HG03571 (cell line): Measurements from ENCODE around the gene CHD1L.
"Not testable (repeated sequence)": the region's sequence is repeated elsewhere in the genome, so short reads cannot be mapped to it uniquely, and the experiment has no call there.

Source experiments
- ATAC-seq: cut with Tn5 transposase; IDR thresholded peaks from one replicate; pipeline ENCODE4 v1.9.1; 2021; ENCODE audit not compliant: unreplicated experiment

The CHD1L gene

GRCh38 chr1:147264158-147264768, 21.8 kb downstream of the CHD1L start:
- ATAC-seq: no peak

GRCh38 chr1:147266381-147266780, 23.9 kb downstream of the CHD1L start:
- ATAC-seq: no peak

- ATAC-seq: no peak
Measured at GRCh38 chr1:147267711-147268110, 25.2 kb downstream of the CHD1L start.

GRCh38 chr1:147270721-147271120, 28.2 kb downstream of the CHD1L start:
- no peak for ATAC-seq

- ATAC-seq: no peak
Measured at GRCh38 chr1:147272042-147272441, 29.6 kb downstream of the CHD1L start.

- no peak for ATAC-seq
Measured at GRCh38 chr1:147273409-147274336, 31.2 kb downstream of the CHD1L start.

GRCh38 chr1:147281950-147282349, 39.5 kb downstream of the CHD1L start:
- ATAC-seq: no peak

- no peak for ATAC-seq
Measured at GRCh38 chr1:147283011-147283410, 40.5 kb downstream of the CHD1L start.

- no peak for ATAC-seq
Measured at GRCh38 chr1:147287133-147287865, 44.8 kb downstream of the CHD1L start.

GRCh38 chr1:147292012-147292411, 49.5 kb downstream of the CHD1L start:
- ATAC-seq: no peak

- ATAC-seq: no peak
Measured at GRCh38 chr1:147292631-147293251, 50.3 kb downstream of the CHD1L start.

GRCh38 chr1:147297438-147297837, 55.0 kb downstream of the CHD1L start:
- no peak for ATAC-seq

- ATAC-seq: not testable (repeated sequence)
Measured at GRCh38 chr1:147305803-147306202, 63.3 kb downstream of the CHD1L start.

- no peak for ATAC-seq
Measured at GRCh38 chr1:147316968-147317367, 74.5 kb downstream of the CHD1L start.

GRCh38 chr1:147326933-147327687, 84.6 kb downstream of the CHD1L start:
- not testable (repeated sequence) for ATAC-seq

GRCh38 chr1:147334292-147334691, 91.8 kb downstream of the CHD1L start:
- no peak for ATAC-seq

GRCh38 chr1:147336291-147336690, 93.8 kb downstream of the CHD1L start:
- ATAC-seq: no peak

GRCh38 chr1:147337040-147337630, 94.7 kb downstream of the CHD1L start:
- no peak for ATAC-seq

- no peak for ATAC-seq
Measured at GRCh38 chr1:147338571-147338970, 96.1 kb downstream of the CHD1L start.

GRCh38 chr1:147341246-147341645, 98.8 kb downstream of the CHD1L start:
- ATAC-seq: no peak
